Vagina (tissue), 2 donors: ENCODE measurements around the gene CSH2.

Experiments used
- POLR2A ChIP-seq, 2 donors: fragments of 450-650 bp; IDR thresholded peaks; one replicate each; pipeline ENCODE4 v1.6.1; 2017; ENCODE audit warnings: antibody characterized with exemption in 2 of 2, mild to moderate bottlenecking in 2 of 2, moderate library complexity in 2 of 2
- TF ChIP-seq, protein P1 (sequence below), 3 experiments: fragments of 450-650 bp in 2 of 3; fragments of 200-600 bp in 1 of 3; sonication (generic) in 1 of 3; IDR thresholded peaks; one replicate each; pipeline ENCODE4 v1.5.1; 2017 to 2019; ENCODE audit warnings: antibody characterized with exemption in 3 of 3, mild to moderate bottlenecking in 2 of 3, moderate library complexity in 2 of 3

DNA sequence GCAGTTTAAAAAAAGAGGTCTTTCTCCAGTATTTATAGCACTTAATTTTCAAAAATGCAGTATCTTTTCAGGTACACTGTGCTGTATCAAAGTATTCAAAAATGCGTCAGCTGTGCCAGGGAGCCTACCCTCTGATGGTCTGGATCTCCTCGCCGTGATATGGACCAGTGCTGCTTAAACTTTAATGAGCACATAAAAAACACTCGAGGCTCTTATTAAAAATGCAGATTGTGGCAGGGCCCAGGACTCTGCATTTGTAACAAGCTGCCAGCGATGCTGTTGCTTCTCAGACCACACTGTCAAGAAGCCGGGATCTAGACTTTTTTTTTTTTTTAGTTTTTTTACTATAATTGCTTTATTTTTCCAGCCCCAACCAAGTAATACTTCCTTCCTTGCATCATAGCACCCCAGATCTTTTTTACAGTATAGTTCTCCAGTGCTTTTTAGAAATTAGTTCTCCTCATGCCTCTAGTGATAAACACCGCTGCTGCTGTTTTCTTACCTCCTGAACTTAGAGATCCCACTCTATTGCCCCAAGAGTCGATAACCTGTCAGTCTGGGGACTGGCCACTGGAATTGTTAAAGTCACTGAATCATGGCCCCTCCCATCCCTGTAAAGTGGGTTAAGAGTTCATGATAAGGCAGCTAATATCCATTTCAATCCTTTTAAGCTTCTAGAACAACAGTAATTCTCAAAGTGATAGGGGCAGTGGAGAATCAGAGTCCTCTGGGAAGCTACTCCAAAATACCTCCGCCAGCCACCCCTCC lies 29.4 kb downstream of the CSH2 start:
- TF ChIP-seq, protein P1, sequence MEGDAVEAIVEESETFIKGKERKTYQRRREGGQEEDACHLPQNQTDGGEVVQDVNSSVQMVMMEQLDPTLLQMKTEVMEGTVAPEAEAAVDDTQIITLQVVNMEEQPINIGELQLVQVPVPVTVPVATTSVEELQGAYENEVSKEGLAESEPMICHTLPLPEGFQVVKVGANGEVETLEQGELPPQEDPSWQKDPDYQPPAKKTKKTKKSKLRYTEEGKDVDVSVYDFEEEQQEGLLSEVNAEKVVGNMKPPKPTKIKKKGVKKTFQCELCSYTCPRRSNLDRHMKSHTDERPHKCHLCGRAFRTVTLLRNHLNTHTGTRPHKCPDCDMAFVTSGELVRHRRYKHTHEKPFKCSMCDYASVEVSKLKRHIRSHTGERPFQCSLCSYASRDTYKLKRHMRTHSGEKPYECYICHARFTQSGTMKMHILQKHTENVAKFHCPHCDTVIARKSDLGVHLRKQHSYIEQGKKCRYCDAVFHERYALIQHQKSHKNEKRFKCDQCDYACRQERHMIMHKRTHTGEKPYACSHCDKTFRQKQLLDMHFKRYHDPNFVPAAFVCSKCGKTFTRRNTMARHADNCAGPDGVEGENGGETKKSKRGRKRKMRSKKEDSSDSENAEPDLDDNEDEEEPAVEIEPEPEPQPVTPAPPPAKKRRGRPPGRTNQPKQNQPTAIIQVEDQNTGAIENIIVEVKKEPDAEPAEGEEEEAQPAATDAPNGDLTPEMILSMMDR (IDR thresholded peaks at IDR 0.05) = no peak
- no peak for TF ChIP-seq POLR2A (IDR thresholded peaks at IDR 0.05)
